NCI-H2029 treated with DMSO at 0.1 percent for 48 hours (cell line): ENCODE results near the gene IL18.
A peak's percentile ranks its signal among the peaks of the same experiment; 100 is the strongest.
"Not testable (repeated sequence)": the region's sequence is repeated elsewhere in the genome, so short reads cannot be mapped to it uniquely, and the experiment has no call there.

Experiments
- DNase-seq: peaks from one replicate; lab custom pipeline; 2025; lab: John Stamatoyannopoulos, UW

IL18 gene

GRCh38 chr11:112163875-112164685, at the start of gene IL18:
TSS of gene IL18 (minus strand) at chr11:112164094. CDS start at chr11:112155053, 9,041 bp downstream.
- no peak for DNase-seq

GRCh38 chr11:112212710-112213109, 48.8 kb upstream of the IL18 start:
- DNase-seq, result no peak

GRCh38 chr11:112212290-112212689, 48.4 kb upstream of the IL18 start:
- no peak for DNase-seq

- DNase-seq, result no peak
Observed at GRCh38 chr11:112211536-112211935, 47.6 kb upstream of the IL18 start.

- no peak for DNase-seq
Observed at GRCh38 chr11:112210890-112211289, 47.0 kb upstream of the IL18 start.

GRCh38 chr11:112206071-112206470, 42.2 kb upstream of the IL18 start:
- DNase-seq, result no peak

GRCh38 chr11:112200252-112200651, 36.4 kb upstream of the IL18 start:
- no peak for DNase-seq

- not testable (repeated sequence) for DNase-seq
Observed at GRCh38 chr11:112199101-112199500, 35.2 kb upstream of the IL18 start.

- no peak for DNase-seq
Observed at GRCh38 chr11:112196519-112197087, 32.7 kb upstream of the IL18 start.

GRCh38 chr11:112195951-112196351, 32.1 kb upstream of the IL18 start:
- no peak for DNase-seq

GRCh38 chr11:112195113-112195512, 31.2 kb upstream of the IL18 start:
- not testable (repeated sequence) for DNase-seq

- DNase-seq, result no peak
Observed at GRCh38 chr11:112186304-112186703, 22.4 kb upstream of the IL18 start.

- no peak for DNase-seq
Observed at GRCh38 chr11:112185883-112186282, 22.0 kb upstream of the IL18 start.

- DNase-seq, result no peak
Observed at GRCh38 chr11:112182867-112183266, 19.0 kb upstream of the IL18 start.

- DNase-seq, result no peak
Observed at GRCh38 chr11:112179601-112180000, 15.7 kb upstream of the IL18 start.

GRCh38 chr11:112178936-112179335, 15.0 kb upstream of the IL18 start:
- no peak for DNase-seq

- DNase-seq, result no peak
Observed at GRCh38 chr11:112178428-112178827, 14.5 kb upstream of the IL18 start.

- no peak for DNase-seq
Observed at GRCh38 chr11:112177589-112177988, 13.7 kb upstream of the IL18 start.

- no peak for DNase-seq
Observed at GRCh38 chr11:112176077-112176476, 12.2 kb upstream of the IL18 start.

GRCh38 chr11:112175599-112175952, 11.7 kb upstream of the IL18 start:
- no peak for DNase-seq

- DNase-seq, result peak; percentile 44
Observed at GRCh38 chr11:112174789-112175598, 11.1 kb upstream of the IL18 start, which contains the start of gene BCO2. TSS of gene BCO2 (plus strand) at chr11:112175512. CDS start at chr11:112175602, 90 bp downstream.

GRCh38 chr11:112173152-112173551, 9.3 kb upstream of the IL18 start:
- no peak for DNase-seq
